ENCODE results near the gene DBN1. TPM values are rescaled to one million over a fixed set of nuclear protein-coding genes. Genes with fewer than 3 reads are reported as not detected.

The DBN1 gene
- total RNA-seq, 4 donors from 2014 or later, result 61.4 to 98.8 (median 68.0) TPM

DNA sequence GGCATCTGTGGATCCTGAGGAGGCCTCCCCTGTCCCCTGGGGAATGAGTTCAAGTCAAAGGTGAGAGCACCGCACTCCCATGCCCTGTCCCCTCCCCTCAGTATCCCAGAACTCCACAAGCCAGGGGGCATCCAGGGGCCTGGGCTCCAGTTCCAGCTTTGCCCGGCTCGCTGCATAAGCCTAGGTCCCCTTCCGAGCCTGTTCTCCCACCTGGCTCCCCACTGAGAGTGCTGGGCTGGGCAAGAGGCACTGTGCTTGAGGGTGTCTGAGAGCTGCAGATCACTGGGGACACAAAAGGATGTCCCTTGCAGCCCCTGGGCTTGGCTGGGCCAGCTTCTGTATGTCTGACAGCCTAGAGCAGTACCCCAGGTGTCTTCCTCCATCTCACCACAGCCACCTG is 31.6 kb upstream of the DBN1 start:
- Histone ChIP-seq H3K27ac (no peak overlapping the region), H3K9me3 (no peaks in the 10 kb centered on the region), H3K27me3 (no peaks in the 10 kb centered on the region), H3K4me1 (no peaks in the 10 kb centered on the region), H3K4me3 (replicated peaks in 1 of 3) (no peak overlapping the region), H3K36me3 (no peaks in the 10 kb centered on the region)
- WGBS, 2 donors, result 100% methylated on average over 3 of the region's 4 CpGs; no CpG with 5 or more reads in 1 of the 2 donors
- intact Hi-C loops (cut with DNase I), result loop anchor here (10.0 kb wide), 1 partner anchor 390 kb away; no protein-coding TSS in a partner anchor
- DNase-seq, result no peak
- TF ChIP-seq, protein P1, sequence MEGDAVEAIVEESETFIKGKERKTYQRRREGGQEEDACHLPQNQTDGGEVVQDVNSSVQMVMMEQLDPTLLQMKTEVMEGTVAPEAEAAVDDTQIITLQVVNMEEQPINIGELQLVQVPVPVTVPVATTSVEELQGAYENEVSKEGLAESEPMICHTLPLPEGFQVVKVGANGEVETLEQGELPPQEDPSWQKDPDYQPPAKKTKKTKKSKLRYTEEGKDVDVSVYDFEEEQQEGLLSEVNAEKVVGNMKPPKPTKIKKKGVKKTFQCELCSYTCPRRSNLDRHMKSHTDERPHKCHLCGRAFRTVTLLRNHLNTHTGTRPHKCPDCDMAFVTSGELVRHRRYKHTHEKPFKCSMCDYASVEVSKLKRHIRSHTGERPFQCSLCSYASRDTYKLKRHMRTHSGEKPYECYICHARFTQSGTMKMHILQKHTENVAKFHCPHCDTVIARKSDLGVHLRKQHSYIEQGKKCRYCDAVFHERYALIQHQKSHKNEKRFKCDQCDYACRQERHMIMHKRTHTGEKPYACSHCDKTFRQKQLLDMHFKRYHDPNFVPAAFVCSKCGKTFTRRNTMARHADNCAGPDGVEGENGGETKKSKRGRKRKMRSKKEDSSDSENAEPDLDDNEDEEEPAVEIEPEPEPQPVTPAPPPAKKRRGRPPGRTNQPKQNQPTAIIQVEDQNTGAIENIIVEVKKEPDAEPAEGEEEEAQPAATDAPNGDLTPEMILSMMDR (IDR thresholded peaks at IDR 0.05), result no peak
- TF ChIP-seq POLR2A (IDR thresholded peaks at IDR 0.05), result no peak

DNA sequence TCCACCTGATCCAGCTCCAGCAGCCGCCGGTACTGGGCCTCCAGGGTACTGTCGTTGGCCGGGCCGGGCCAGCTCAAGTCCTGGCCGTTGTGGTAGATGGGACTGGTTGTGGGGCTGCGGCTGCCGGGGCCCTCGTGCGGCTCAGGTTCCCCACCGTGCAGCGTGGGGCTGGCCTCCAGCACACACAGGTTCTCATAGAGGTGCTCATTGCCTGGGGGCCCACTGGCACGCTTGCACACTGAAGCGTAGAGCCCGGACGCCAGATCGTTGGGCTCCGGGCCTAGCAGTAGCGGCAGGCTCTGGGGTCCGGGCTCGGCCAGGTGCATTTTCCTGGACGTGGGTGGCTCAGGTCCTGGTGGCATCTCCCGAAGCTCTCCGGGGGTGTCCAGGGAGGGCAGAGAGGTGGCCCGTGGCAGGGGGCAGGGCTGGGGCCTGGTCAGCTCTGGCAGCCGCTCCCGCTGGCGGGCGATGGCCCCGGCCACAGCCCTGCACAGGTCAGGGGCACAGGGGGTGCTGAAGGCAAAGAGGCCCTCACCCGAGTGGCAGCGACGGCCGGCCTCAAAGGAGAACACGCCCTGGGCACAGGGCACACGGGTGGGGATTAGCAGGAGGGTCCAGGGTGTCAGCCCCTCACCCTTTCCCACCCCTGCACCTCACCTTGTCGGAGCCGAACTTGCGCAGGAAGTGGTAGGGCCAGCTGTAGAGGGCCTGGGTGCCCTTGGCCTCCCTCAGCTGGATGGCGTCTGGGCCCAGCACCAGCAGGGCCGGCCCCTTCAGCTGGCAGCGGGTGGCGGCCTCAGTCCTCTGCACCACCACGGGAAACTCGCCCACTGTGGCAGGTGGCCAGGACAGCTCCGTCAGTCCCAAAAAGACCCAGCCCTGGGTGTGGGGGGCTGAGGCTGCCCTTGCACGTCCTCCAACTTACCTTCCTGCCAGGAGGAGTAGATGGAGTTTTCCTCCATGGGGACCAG is 30.9 kb upstream of the DBN1 start:
- Histone ChIP-seq H3K4me3 (replicated peaks in 1 of 3) (no peak overlapping the region), H3K27me3 (no peaks in the 10 kb centered on the region), H3K36me3 (no peaks in the 10 kb centered on the region), H3K27ac (no peak overlapping the region), H3K4me1 (no peaks in the 10 kb centered on the region), H3K9me3 (no peaks in the 10 kb centered on the region)
- DNase-seq, result no peak
- intact Hi-C loops (cut with DNase I), result loop anchor here (5.0 to 10.0 kb wide), 3 partner anchors 112 to 390 kb away; no protein-coding TSS in a partner anchor
- TF ChIP-seq POLR2A (IDR thresholded peaks at IDR 0.05), result no peak
- TF ChIP-seq, protein P1 (IDR thresholded peaks at IDR 0.05), result no peak
- 91 to 92% methylated on average over 8 to 18 of the region's 47 CpGs for WGBS, 2 donors

DNA sequence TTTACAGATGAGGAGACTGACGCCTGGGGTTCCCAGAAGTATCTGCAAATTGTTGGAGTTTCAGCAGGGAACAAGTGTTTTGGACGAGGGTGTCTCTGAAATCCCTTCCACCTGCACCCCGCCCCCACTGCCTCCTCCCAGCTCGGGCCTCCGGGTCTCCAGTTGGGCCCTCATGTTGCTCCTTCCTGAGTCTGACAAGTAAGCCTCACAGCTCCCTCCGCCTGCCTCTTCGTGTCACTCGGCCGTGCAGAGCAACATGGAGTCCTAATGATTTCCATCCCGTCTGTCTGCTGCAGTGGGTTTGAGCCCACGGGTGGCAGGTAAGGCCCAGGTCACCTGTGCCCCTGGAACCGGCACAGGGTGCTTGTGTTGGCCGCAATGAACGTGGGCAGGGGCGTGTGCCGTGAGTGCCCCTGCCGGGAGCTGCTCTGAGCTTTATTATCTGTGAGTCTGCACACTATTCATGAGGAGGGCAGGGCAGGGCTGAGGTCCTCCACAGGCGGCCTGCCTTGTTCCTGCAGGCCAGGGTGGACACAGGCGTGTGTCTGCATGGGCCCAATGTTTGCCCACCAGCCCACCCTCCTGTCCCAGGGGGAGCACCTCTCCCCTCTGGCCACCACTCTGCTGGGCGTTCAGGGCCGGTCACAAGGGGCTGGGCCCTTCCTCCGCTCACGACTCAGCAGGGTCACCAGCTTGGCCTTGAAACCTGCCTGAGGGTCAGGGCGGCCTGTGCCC is 30.1 kb upstream of the DBN1 start:
- Histone ChIP-seq H3K4me1 (peaks cover 0 to under 1% of the 10 kb centered on the region in 2 donors), H3K36me3 (no peaks in the 10 kb centered on the region), H3K9me3 (no peaks in the 10 kb centered on the region), H3K27ac (no peak overlapping the region), H3K27me3 (no peaks in the 10 kb centered on the region), H3K4me3 (replicated peaks in 1 of 3) (no peak overlapping the region)
- intact Hi-C loops (cut with DNase I), result loop anchor here (5.0 to 10.0 kb wide), 3 partner anchors 111 to 389 kb away; no protein-coding TSS in a partner anchor
- no peak for DNase-seq
- no peak for TF ChIP-seq POLR2A (IDR thresholded peaks at IDR 0.05)
- TF ChIP-seq, protein P1 (IDR thresholded peaks at IDR 0.05), result no peak
- 81 to 92% methylated on average over 14 to 17 of the region's 24 CpGs for WGBS, 2 donors

DNA sequence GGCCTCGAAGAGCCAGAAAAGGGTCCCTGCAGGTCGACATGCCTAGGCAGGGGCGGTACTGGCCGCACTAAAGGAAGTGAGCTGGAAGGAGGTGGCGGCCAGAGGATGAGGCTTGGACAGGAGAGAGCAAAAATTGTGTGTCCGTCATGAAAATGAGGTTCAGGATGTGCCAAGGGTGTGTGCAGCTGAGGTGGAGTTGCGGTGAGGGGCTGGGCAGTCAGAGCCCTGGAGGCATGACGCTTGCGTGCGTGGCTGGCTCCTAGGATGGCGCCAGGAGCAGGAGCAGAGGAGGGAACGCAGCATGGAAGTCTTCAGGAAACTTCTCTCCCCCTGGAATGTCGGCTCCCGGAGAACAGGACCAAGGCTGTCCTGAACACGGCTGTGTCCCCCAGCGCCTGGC is 29.5 kb upstream of the DBN1 start:
- Histone ChIP-seq H3K27me3 (no peaks in the 10 kb centered on the region), H3K4me3 (replicated peaks in 1 of 3) (no peak overlapping the region), H3K36me3 (no peaks in the 10 kb centered on the region), H3K27ac (no peak overlapping the region), H3K4me1 (peaks cover 0 to 7% of the 10 kb centered on the region in 2 donors), H3K9me3 (no peaks in the 10 kb centered on the region)
- TF ChIP-seq POLR2A (IDR thresholded peaks at IDR 0.05), result no peak
- TF ChIP-seq, protein P1 (IDR thresholded peaks at IDR 0.05), result no peak
- 78 to 83% methylated on average over 12 to 16 of the region's 16 CpGs for WGBS, 2 donors
- no peak for DNase-seq
- intact Hi-C loops (cut with DNase I), result loop anchor here (5.0 to 10.0 kb wide), 3 partner anchors 111 to 388 kb away; no protein-coding TSS in a partner anchor
